Activated naive CD8-positive, alpha-beta T cell treated with anti-CD3 and anti-CD28 coated beads for 36 hours (primary cell): ENCODE measurements around the gene VSTM4. TPM values are rescaled to one million over a fixed set of nuclear protein-coding genes. Genes with fewer than 3 reads are reported as not detected.

Source experiments
- DNase-seq: peaks from one replicate; pipeline ENCODE4 v3.0.0; 2021
- H3K27ac Mint-ChIP-seq: one replicate; pipeline ENCODE4 v1.8.0; 2022; ENCODE audit warnings: mild to moderate bottlenecking, moderate library complexity, mixed read lengths
- H3K27me3 Mint-ChIP-seq: one replicate; pipeline ENCODE4 v1.8.0; 2022; ENCODE audit warnings: mild to moderate bottlenecking, mixed read lengths
- H3K36me3 Mint-ChIP-seq: one replicate; pipeline ENCODE4 v1.8.0; 2021; ENCODE audit warnings: mild to moderate bottlenecking, mixed read lengths
- H3K4me1 Mint-ChIP-seq: one replicate; pipeline ENCODE4 v1.8.0; 2021; ENCODE audit warnings: mixed read lengths
- H3K4me3 Mint-ChIP-seq: one replicate; pipeline ENCODE4 v1.8.0; 2022; ENCODE audit warnings: mild to moderate bottlenecking, moderate library complexity, mixed read lengths
- H3K9me3 Mint-ChIP-seq: one replicate; pipeline ENCODE4 v1.8.0; 2022; ENCODE audit warnings: mixed read lengths
- total RNA-seq, 2 experiments: library from RNA; stranded (reverse); gene quantifications; one replicate each; pipeline ENCODE4 v1.2.3, GENCODE V29; 2021

VSTM4 gene
- total RNA-seq, 2 experiments from 2014 or later, result not detected

GRCh38 chr10:48993627-48994026 is 121.7 kb downstream of the VSTM4 start:
- Mint-ChIP-seq H3K4me3 (no peak overlapping the region), H3K4me1 (no peaks in the 10 kb centered on the region), H3K27me3 (no peaks in the 10 kb centered on the region), H3K36me3 (no peaks in the 10 kb centered on the region), H3K9me3 (no peaks in the 10 kb centered on the region), H3K27ac (no peak overlapping the region)
- DNase-seq, result no peak

GRCh38 chr10:48990226-48990625 is 125.1 kb downstream of the VSTM4 start:
- Mint-ChIP-seq H3K4me1 (no peaks in the 10 kb centered on the region), H3K36me3 (no peaks in the 10 kb centered on the region), H3K9me3 (no peaks in the 10 kb centered on the region), H3K4me3 (no peak overlapping the region), H3K27ac (no peak overlapping the region), H3K27me3 (no peaks in the 10 kb centered on the region)
- DNase-seq, result no peak

GRCh38 chr10:48985621-48986158 is 129.6 kb downstream of the VSTM4 start:
- H3K27me3 Mint-ChIP-seq, result no peaks in the 10 kb centered on the region
- H3K4me1 Mint-ChIP-seq, result no peaks in the 10 kb centered on the region
- H3K9me3 Mint-ChIP-seq, result no peaks in the 10 kb centered on the region
- H3K36me3 Mint-ChIP-seq, result no peaks in the 10 kb centered on the region
- H3K27ac Mint-ChIP-seq, result no peak overlapping the region
- no peak overlapping the region for H3K4me3 Mint-ChIP-seq
- DNase-seq, result no peak

- H3K4me3 Mint-ChIP-seq, result no peak overlapping the region
- H3K4me1 Mint-ChIP-seq, result no peaks in the 10 kb centered on the region
- no peaks in the 10 kb centered on the region for H3K9me3 Mint-ChIP-seq
- no peaks in the 10 kb centered on the region for H3K27me3 Mint-ChIP-seq
- H3K36me3 Mint-ChIP-seq, result no peaks in the 10 kb centered on the region
- H3K27ac Mint-ChIP-seq, result no peak overlapping the region
- DNase-seq, result no peak
Observed at GRCh38 chr10:48983648-48984351, 131.5 kb downstream of the VSTM4 start.

- Mint-ChIP-seq H3K9me3 (no peaks in the 10 kb centered on the region), H3K27me3 (no peaks in the 10 kb centered on the region), H3K27ac (no peak overlapping the region), H3K36me3 (no peaks in the 10 kb centered on the region), H3K4me3 (no peak overlapping the region), H3K4me1 (no peaks in the 10 kb centered on the region)
- DNase-seq, result no peak
Observed at GRCh38 chr10:48982584-48982983, 132.7 kb downstream of the VSTM4 start.

- no peak overlapping the region for H3K27ac Mint-ChIP-seq
Observed at GRCh38 chr10:48981310-48981907, 133.9 kb downstream of the VSTM4 start.

GRCh38 chr10:48978318-48978717 is 137.0 kb downstream of the VSTM4 start:
- DNase-seq, result no peak
- Mint-ChIP-seq H3K27me3 (peaks cover 3% of the 10 kb centered on the region), H3K4me3 (no peak overlapping the region), H3K36me3 (no peaks in the 10 kb centered on the region), H3K27ac (no peak overlapping the region), H3K9me3 (no peaks in the 10 kb centered on the region), H3K4me1 (no peaks in the 10 kb centered on the region)

More at GRCh38 chr10:48981310-48981907, 133.9 kb downstream of the VSTM4 start:
- Mint-ChIP-seq H3K4me3 (no peak overlapping the region), H3K27me3 (peaks cover under 1% of the 10 kb centered on the region), H3K4me1 (no peaks in the 10 kb centered on the region), H3K36me3 (no peaks in the 10 kb centered on the region), H3K9me3 (no peaks in the 10 kb centered on the region)
- DNase-seq, result peak; percentile 31

GRCh38 chr10:48976196-48976595 is 139.1 kb downstream of the VSTM4 start:
- no peaks in the 10 kb centered on the region for H3K36me3 Mint-ChIP-seq
- H3K4me3 Mint-ChIP-seq, result no peak overlapping the region
- H3K4me1 Mint-ChIP-seq, result no peaks in the 10 kb centered on the region
- peaks cover 3% of the 10 kb centered on the region for H3K27me3 Mint-ChIP-seq
- no peak for DNase-seq
- no peaks in the 10 kb centered on the region for H3K9me3 Mint-ChIP-seq
- H3K27ac Mint-ChIP-seq, result no peak overlapping the region

GRCh38 chr10:48974510-48975156 is 140.7 kb downstream of the VSTM4 start:
- Mint-ChIP-seq H3K9me3 (no peaks in the 10 kb centered on the region), H3K36me3 (no peaks in the 10 kb centered on the region), H3K4me1 (no peaks in the 10 kb centered on the region), H3K27ac (no peak overlapping the region), H3K27me3 (peaks cover 3% of the 10 kb centered on the region), H3K4me3 (no peak overlapping the region)
- DNase-seq, result no peak

- no peak overlapping the region for H3K27ac Mint-ChIP-seq
- no peaks in the 10 kb centered on the region for H3K9me3 Mint-ChIP-seq
- peaks cover 3% of the 10 kb centered on the region for H3K27me3 Mint-ChIP-seq
- H3K36me3 Mint-ChIP-seq, result no peaks in the 10 kb centered on the region
- H3K4me1 Mint-ChIP-seq, result no peaks in the 10 kb centered on the region
- no peak overlapping the region for H3K4me3 Mint-ChIP-seq
- no peak for DNase-seq
Observed at GRCh38 chr10:48973065-48973464, 142.3 kb downstream of the VSTM4 start.

- H3K4me1 Mint-ChIP-seq, result no peaks in the 10 kb centered on the region
- no peaks in the 10 kb centered on the region for H3K9me3 Mint-ChIP-seq
- H3K27me3 Mint-ChIP-seq, result no peaks in the 10 kb centered on the region
- DNase-seq, result no peak
- no peak overlapping the region for H3K4me3 Mint-ChIP-seq
- H3K36me3 Mint-ChIP-seq, result no peaks in the 10 kb centered on the region
- H3K27ac Mint-ChIP-seq, result no peak overlapping the region
Observed at GRCh38 chr10:48970654-48971053, 144.7 kb downstream of the VSTM4 start.

- no peak for DNase-seq
- no peak overlapping the region for H3K27ac Mint-ChIP-seq
- H3K4me3 Mint-ChIP-seq, result no peak overlapping the region
- no peaks in the 10 kb centered on the region for H3K4me1 Mint-ChIP-seq
- no peaks in the 10 kb centered on the region for H3K36me3 Mint-ChIP-seq
- no peaks in the 10 kb centered on the region for H3K9me3 Mint-ChIP-seq
- H3K27me3 Mint-ChIP-seq, result no peaks in the 10 kb centered on the region
Observed at GRCh38 chr10:48970046-48970445, 145.3 kb downstream of the VSTM4 start.

GRCh38 chr10:48968036-48968435 is 147.3 kb downstream of the VSTM4 start:
- H3K4me3 Mint-ChIP-seq, result no peak overlapping the region
- H3K9me3 Mint-ChIP-seq, result no peaks in the 10 kb centered on the region
- no peaks in the 10 kb centered on the region for H3K4me1 Mint-ChIP-seq
- DNase-seq, result no peak
- H3K27me3 Mint-ChIP-seq, result no peaks in the 10 kb centered on the region
- H3K27ac Mint-ChIP-seq, result no peak overlapping the region
- H3K36me3 Mint-ChIP-seq, result no peaks in the 10 kb centered on the region

GRCh38 chr10:48965460-48965859 is 149.9 kb downstream of the VSTM4 start:
- no peaks in the 10 kb centered on the region for H3K9me3 Mint-ChIP-seq
- DNase-seq, result no peak
- no peaks in the 10 kb centered on the region for H3K27me3 Mint-ChIP-seq
- no peak overlapping the region for H3K4me3 Mint-ChIP-seq
- no peak overlapping the region for H3K27ac Mint-ChIP-seq
- H3K4me1 Mint-ChIP-seq, result no peaks in the 10 kb centered on the region
- H3K36me3 Mint-ChIP-seq, result no peaks in the 10 kb centered on the region
